ENCODE measurements around the gene TWIST2.

Gene TWIST2

DNA sequence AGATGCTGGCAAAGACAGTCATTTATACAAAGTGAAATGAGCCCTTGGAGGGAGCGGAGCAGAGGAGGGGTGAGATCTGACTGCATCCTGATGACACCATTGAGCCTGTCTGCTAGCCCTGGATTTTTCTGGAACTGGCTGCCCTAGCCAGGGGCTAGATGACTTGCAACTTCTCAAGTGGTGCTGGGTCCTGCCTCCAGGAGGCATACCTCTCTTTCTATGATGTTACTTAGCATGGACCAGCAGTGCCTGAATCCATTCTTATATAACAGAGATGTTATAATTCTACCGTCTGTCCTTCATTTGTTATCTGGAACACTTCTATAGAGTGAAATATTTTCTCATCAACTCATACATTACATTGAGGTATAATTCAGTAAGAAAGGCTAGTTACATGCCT, 8.5 kb upstream of the TWIST2 start:
- DNase-seq = no peak

DNA sequence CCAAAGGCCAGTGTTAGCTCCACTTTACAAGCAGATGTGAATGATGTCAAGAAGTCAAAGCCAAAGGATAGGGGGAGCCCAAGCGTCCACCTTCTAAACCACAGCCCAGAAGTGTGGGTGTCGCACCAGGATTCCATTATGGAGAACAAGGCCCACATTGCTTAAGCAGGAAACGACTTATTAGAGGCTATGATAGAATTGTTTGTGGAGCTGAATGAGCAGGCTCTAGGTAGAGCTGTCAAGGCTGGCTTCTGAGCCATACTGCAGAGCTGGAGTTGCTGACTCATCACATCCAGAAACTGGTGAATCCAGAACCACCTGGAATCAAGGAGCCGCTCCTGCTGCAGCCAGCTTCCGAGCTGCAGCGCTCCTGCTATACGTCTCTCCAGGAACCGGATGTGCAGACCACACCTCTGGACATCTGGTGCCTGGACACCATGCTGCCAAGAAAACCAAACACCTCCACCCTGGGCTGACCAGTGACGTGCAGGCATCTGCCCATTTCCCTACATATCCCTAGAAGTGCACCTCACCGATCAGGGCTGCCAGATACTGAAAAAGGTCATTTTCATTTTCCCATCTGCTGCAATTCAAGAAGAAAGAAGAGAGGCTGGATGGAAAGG, 6.2 kb upstream of the TWIST2 start:
- no peak for DNase-seq

DNA sequence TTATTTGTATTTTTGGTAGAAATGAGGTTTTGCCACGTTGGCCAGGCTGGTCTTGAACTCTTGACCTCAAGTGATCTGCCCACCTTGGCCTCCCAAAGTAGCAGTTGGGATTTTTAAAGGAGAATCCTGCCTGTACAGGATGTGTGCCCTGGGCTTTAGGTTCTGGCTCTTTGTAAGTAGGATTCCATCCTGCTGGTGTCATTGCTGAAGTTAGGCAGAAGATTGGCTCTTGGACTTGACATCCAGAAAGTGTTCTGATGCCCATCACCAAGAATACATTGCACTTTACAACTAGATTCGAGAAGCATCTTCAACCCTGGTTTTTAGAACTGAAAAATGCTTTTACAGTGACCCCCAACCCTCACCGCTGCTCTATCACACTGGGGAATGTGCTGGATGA, 4.4 kb upstream of the TWIST2 start:
- no peak for DNase-seq

DNA sequence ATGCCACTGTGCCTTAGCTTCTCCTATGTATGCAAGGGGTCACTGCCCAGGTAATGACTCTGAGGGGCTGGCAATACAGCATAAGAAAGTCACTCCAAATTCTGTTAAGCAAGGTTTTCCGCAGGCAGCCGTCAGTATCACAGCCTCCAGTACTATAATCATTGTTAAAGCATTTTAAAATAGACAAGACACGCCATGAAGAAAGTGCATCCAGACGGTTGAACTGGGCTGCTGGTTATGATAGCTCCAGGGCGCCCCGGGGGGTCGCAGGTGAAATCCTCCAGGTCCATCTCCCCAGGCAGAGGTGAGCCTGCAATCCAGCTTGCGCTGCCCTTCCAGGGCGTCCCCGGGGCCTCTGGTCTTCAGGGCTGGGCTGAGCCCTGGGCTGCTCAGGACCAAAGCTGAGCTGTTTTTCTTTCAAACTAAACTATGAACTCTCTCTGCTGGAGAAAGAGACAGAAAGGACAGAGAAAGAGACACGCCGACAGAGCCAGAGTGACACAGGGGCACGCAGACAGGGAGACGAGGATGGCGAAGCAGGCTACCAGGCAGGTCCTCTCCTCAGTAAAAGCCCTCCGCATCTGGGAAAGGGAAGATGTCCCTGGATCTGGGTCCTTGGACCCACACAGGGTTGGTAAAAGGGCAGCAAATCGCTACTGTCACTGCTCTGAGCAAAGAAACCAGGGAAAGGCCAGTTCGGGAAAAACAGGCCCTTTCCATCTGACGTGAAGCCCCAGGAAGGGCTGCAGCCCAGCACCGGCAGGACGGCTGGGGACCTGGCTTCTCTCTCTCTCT, 2.1 kb upstream of the TWIST2 start:
- no peak for DNase-seq

DNA sequence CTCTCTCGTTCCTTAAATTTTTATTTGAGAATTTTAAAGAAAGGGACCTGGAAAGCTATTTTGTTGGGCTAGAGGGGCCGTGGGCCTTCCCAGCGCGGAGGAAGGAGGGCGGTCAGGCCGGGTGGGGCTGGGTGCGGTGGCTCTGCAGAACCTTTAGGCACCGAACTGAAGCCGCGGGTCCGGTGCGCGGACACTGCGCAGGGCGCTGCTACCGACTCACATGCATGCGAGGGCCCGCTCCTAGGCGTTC, 1.6 kb upstream of the TWIST2 start:
- no peak for DNase-seq

DNA sequence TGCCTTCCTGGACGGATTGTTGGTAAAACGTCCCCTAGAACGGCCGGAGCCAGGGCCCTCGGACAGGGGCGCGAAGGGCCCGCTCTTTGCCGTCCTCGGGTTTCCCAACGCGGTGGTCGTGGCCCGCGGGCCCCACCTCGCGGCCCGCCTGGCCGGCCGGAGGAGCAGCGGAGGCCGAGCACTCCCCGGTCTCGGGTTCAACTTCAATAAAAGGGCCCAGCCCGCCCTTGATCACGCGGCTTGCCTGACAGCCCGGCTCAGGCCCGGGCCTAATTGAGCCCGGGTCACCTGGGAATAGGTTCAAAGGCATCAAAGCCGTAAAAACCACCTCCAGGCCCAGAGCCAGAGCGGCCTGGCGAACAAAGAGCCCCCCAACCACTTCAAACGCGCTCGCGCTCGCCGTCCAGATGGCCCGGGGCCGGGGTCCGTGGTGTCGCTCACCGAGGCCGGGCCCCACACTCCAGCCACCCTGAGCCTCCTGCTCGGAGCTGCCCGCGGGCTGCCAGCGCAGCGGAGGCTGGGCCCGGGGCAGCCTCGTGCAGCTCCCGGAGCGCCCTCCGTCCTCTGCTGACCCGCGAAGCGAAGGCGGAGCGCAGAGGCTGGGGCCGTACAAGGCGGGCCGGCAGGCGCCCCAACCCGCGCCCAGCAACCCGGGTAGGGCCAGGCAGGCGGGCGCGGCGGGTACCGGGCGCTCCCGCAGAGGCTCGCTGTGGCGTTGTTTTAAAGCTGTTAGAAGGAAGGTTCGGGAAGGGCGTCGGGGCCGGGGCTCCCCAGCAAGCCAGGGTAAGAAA, 1.1 kb upstream of the TWIST2 start:
- DNase-seq = no peak

DNA sequence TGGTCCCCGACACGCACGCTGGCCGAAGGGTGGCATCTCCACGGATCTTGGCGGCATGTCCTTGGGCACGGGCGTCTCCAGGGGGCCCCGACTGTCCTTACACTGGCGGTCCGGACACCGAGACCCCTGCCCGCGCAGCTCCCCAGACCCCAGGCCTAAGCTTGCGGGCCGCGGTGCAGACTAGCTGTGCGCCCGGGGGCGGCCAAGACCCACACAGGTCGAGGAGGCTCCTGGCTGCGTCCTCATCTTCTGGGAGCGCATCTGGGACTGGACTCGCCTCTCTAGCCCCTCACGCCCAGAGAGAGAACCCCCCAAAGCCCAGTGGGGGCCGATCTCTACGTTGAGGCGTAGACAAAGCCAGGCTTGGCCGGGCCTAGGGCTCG, 475 bp upstream of the TWIST2 start:
- DNase-seq = no peak

DNA sequence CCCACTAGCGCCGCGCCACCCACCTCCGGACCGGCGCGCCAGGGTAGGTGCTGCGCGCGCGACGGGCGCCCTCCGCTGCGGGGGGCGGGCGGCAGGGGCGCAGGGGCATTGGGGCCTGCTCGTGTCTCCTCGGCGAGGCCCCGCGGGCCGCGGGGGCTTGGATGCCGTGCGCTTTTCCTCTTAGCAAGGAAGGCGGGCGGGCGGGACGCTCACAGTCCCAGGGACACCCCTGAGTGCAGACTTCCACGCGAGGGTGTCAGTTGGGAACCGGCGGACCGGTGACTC, 748 bp downstream of the TWIST2 start:
- no peak for DNase-seq

DNA sequence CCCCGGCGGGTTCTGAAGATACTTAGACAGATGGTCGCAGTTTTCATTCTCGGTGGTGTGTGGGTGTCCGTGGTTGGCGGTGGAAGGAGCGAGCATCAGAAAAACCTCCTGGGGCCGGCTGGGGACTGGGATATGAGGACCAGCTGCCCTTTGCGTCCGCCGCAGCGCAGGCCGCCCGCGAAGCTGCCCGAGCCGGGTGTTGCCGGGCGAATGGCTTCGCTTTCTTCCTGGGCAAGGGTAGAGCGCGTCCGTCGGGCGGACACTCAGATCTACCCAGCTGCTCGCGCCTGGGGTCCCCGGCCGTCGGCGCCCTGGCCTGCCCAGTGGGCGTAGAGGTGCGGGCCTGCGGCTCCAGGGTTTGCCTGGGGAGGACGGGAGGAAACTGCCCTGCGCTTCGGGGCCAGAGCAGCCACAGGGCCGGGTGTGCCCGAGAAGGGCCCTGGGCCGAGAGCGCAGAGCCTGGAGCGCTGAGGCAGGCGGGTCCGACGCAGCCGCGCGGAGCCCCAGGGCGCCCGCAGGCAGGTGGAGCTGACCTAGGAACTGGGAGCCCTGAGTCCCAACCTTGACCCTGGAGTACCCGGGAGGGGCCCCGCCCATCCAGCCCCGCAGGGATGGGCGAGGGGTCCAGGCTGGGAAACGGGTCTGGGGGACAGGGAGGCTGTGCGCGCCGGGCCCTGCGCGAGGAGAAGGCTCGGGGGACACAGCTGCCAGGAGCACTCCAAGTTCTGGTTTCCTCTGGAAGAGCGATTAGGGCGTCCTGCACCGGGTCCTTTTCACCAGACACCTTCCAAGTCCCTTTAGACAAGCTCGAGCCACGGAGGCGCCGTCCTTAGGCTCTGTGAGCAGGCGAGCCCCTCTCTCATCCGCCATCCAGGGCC, 1.3 kb downstream of the TWIST2 start:
- DNase-seq = no peak

DNA sequence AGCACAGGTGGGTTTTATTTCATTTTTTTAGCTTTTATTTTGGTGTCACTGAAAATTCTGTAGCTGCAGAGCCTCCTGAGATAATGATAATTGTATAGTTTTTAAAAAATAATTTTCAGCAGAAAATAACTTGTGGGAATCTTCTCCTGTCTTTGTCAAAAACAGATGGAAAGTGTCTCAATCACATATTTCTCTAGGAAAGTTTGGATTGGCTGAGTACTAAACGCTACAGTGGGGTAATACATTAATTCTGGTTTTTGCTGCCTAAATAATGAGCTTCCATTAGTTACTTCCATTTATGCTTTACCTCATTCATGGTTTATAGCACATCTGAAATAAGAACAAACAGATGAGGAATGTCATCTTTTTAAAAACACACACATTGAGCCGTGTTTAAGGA, 2.2 kb downstream of the TWIST2 start:
- no peak for DNase-seq

DNA sequence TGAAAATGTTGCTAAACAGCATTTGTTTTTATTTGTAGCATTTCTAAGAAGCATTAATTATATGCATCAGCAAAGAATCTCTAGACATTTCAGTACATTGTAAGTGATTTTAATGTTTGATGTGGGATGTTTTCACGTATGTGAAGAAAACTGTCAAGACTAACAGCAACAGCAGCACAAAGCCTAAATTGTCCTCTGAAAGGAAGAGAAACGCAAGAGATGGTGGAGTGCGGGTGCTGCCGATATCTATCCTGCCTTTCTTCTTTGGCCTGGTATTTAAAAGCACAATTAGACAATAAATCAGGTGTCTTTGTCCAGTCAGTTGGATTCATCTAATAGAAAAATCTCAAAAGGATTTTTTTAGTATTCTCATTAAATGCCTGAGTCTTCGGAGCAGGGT, 3.1 kb downstream of the TWIST2 start:
- DNase-seq = no peak

DNA sequence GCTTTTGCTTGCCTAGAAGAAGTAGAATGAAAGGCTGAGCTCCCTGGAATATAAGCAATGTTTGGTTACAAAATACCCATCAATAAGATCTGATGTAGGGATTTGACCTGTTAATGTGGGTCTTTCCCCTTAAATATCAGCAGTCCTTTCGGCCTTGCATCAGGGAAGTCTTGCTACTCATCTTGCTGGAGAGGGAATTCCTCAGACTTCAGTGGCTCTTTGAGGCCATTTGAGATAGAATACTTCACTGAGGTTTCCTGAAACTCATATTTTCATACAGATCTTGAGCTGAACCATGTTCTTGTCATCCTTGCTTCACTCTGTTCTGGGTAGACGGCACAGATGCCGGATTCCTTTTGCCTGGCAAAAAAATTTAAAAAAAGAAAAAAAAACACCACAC, 3.9 kb downstream of the TWIST2 start:
- no peak for DNase-seq

DNA sequence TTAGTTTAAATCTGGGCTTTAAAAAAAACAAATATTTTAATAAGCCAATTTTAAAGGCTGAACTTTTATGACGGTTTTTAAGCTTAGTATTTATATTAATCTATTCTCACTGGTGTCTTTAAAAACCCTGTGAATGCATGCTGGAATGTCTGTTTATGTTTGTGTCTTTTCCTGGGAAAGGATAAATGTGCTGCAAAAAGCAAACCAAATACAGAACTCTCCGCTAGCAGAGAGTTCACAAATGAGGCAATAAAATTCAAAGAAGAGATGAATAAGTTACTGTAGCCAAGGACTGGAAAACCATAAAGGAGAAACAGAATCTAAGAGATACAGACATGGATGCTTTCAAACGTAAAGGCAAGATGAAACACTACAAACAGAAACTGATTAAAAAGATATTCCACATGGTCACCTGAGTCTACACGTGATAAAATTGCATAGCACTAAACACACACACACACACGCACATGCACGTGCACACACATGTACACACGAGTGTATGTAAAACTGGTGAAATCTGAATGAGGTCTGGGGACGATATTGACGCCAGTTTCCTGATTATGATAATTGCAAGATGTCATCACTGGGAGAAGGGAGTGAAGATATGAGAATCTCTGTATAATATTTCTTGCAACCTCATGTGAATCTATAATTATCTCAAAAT, 4.5 kb downstream of the TWIST2 start:
- no peak for DNase-seq

DNA sequence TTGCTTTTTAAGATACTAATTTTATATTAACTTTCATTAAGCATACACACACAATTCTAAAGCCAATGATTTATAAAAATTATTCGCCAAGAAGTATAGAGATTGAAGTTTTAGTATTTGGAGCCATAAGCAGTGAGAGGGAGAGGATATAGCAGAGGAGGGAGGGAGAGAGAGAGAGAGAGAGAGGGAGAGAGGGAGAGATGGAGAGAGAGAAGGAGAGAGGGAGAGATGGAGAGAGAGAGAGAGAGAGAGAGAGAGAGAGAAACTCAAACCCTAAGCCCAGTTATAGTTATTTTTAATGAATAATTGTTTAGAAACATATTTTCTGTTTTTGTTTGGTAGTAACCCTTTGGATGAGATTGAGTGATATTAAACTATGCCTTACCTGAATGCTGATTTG, 5.3 kb downstream of the TWIST2 start:
- DNase-seq = no peak

DNA sequence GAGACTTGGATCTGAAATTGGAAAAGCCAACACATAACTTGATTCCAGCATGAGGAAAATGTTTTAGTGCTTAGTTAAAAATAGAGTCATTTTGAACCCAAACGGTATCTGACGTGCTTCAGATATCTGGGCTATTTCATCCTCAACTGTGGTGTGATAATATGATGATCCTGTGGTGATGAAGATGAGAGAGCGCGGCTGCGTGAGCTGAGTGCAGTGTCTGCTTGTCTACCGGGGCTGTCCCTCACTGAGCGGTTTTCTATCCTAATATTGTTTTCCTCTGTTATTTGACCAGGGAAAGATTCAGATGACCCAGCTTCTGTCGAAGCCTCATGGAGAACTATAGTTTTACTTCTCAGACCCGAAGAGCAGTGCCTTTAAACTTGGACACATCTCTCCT, 5.8 kb downstream of the TWIST2 start:
- no peak for DNase-seq

DNA sequence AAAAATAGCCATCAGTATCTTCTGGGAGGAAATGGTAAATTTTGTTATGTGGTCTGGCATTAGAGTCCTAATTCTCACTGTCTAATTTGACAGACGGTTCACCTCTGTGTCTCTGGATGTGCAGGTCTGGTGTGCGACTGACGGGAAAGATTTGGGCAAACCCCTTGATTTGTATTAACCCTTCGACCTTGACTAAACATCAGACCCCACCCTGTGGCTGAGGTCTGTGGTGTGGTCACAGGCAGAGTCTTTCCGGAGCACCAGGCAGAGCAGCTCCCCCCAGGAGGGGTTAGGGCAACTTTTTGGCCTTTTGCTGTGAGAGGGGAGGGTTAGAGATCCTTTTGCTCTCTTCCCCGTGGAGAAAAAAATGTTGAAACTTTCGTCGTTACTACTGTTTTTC, 6.4 kb downstream of the TWIST2 start:
- no peak for DNase-seq

DNA sequence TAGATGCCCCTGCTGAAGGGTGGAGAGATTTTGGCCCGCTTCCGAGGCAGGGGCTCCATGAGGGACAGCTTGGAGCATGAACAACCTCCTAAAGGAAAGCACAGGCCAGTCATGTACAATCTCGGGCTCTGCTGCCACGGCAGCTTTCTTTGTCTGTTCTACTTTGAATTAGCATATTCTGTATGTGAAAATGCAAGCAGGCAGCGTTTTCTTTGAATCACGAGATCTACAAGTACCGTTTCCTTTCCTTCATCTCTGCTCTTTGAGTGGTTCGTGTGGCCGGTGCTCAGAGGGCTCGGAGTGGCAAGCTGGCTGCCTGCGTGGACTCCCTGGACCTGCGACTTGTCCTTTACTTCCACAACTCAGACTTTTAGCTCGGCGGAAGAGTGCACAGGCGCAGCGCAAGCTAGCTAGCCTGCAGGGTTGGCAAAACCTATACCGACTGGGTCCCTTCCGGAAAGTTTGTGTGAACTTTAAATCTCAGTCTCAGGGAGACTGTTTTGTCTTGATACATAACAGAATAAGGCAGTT, 6.9 kb downstream of the TWIST2 start:
- no peak for DNase-seq

DNA sequence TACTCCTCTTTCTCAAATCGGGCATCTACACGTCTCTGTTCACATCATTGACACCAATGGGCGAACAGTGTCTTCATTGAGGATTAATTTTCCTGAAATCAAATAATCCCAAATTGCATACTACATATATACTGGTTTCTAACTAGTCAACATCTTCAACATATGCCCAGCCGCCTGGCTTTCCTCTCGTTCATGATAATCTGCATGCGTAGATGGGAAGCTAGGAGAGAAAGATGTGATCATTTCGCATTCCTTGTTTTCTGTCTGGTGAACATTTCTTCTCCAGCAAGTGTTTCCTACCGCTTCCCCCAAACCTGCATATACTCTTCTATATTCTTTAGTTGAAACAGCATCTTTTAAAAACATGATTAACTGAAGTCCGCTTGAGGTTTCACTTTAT, 7.4 kb downstream of the TWIST2 start:
- DNase-seq = no peak

DNA sequence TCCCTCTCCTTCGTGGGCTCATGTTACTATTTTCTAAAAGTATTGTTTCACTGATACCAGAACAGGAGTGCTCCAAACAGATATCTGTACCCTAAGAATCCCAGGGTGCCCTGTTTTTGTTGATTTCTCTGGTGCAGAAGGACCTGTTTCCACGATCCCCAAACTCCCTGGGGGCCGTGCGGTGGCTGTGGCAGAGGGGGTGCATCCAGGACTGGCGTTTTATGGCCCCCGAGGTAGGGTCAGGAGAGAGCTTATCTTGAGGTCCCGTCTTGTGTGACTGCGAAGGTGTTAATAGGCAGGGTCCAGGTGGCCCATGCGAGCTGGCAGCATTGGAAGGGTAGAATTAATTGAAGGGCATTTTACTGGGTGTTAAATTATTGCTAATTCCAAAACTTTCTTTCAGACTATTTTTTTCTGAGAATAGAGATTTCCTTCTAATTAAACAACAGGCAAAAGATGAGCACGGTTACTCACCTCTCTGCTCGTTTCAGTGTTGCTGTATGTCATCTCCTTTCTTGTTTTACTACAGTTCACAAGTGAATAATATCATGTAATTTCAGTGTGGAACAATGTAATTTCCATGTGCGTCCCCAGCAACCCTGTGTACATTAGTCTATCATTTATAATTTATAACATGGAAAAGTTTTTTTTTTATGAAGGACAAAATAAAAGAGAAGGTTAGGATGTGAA, 8.2 kb downstream of the TWIST2 start:
- DNase-seq = no peak

DNA sequence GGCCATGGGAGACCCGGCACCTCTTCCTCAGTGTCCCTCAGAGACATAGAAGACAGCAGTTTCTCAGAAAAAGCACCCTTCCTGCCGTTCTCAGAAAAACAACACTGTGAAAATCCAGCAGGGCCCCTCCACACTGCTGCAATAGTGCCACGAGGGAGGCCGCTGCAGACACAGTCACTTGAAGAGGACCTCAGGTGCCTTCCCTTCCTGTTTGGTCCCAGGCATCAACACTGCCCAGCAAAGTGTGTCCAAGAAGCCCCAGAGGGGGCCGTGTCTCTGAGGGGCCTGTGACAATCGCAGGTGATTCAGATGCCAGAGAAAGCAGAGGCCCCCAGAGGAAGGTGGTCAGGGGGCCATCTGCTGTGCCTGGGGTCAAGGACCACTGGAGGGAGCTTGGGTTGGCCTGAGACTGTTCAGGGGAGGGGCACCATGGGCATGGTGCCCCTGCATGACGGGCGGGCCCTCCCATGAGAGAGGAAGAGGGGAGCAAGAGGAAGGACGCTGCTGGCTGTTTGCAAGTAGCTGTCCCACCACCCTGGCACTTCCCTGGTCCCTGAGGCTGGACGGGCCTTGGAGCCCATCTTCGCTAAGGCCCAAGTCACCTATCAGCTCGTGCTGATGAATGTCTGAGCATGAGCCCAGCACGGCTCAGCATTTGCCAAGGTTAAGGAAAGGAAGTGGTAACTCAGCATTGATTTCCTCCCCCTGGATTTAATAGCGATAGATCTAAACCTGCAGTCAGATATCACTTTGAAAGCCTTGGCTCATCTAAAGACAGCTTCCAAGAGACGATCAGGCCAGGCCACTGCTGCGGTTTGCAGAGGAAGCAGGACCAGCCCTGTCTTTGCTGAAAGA, 9.1 kb downstream of the TWIST2 start:
- DNase-seq = no peak

DNA sequence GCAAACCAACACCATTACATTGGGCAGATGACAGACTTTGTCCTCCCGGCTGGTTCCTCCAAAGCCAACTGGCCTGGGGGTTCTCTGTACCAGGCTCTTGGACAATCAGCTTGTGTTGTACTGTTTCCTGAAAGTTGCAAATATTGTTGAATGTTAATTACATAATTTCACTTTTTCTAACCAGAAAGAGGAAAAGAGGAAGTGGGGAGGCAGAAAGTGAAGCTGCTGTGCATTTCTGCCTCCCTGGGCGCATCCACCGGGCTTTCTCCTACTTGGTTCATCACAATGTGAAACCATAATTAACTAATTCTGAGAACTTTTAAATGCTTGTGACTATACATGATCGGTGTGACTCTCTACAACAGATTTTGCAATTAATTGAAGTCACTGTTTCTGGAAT, 10.1 kb downstream of the TWIST2 start:
- DNase-seq = no peak

Data from NCI-H1048 (cell line).